ENCODE measurements around the gene IFIH1. TPM values are rescaled to one million over a fixed set of nuclear protein-coding genes. Genes with fewer than 3 reads are reported as not detected.

IFIH1 gene
- total RNA-seq, 2 donors from 2014 or later = 16.6 to 19.2 TPM

- no peaks in the 10 kb centered on the region for H3K27me3 ChIP-seq (replicated peaks; ENCODE audit: insufficient read depth)
- ATAC-seq (ENCODE audit: insufficient number of reproducible peaks, low FRiP score, low read depth) (no peak), DNase-seq (ENCODE audit: low spot score) (no peak)
- peaks cover 0 to 14% of the 10 kb centered on the region in 2 donors for H3K4me1 ChIP-seq (ENCODE audit: control insufficient read depth in 1 of 2, low read depth in 2 of 2)
- H3K36me3 ChIP-seq = no peaks in the 10 kb centered on the region
- H3K27ac ChIP-seq = no peak overlapping the region
- no peaks in the 10 kb centered on the region for H3K9me3 ChIP-seq
- no peak for TF ChIP-seq CTCF (IDR thresholded peaks at IDR 0.05)
- no peak overlapping the region for H3K4me3 ChIP-seq
Measured at GRCh38 chr2:162253435-162253834, 65.0 kb downstream of the IFIH1 start.

GRCh38 chr2:162252153-162252552, 66.3 kb downstream of the IFIH1 start:
- no peak for DNase-seq (ENCODE audit: low spot score)
- Histone ChIP-seq H3K9me3 (no peaks in the 10 kb centered on the region), H3K27ac (no peak overlapping the region), H3K36me3 (no peaks in the 10 kb centered on the region), H3K4me1 (ENCODE audit: control insufficient read depth in 1 of 2, low read depth in 2 of 2) (peaks cover 0 to 14% of the 10 kb centered on the region in 2 donors), H3K27me3 (replicated peaks; ENCODE audit: insufficient read depth) (no peaks in the 10 kb centered on the region), H3K4me3 (no peak overlapping the region)
- no peak for ATAC-seq (ENCODE audit: insufficient number of reproducible peaks, low FRiP score, low read depth)
- TF ChIP-seq CTCF (IDR thresholded peaks at IDR 0.05) = no peak

GRCh38 chr2:162245781-162246180, 72.7 kb downstream of the IFIH1 start:
- no peak for DNase-seq (ENCODE audit: low spot score)
- TF ChIP-seq CTCF (IDR thresholded peaks at IDR 0.05) = no peak
- Histone ChIP-seq H3K27me3 (replicated peaks; ENCODE audit: insufficient read depth) (no peaks in the 10 kb centered on the region), H3K9me3 (no peaks in the 10 kb centered on the region), H3K4me3 (no peak overlapping the region), H3K27ac (peak overlapping the region; percentile 46 to 81), H3K36me3 (no peaks in the 10 kb centered on the region), H3K4me1 (ENCODE audit: control insufficient read depth in 1 of 2, low read depth in 2 of 2) (peaks cover 24 to 54% of the 10 kb centered on the region in 2 donors)
- no peak for ATAC-seq (ENCODE audit: insufficient number of reproducible peaks, low FRiP score, low read depth)

- no peaks in the 10 kb centered on the region for H3K36me3 ChIP-seq
- DNase-seq (ENCODE audit: low spot score) = no peak
- H3K27ac ChIP-seq = peak overlapping the region; percentile 65 to 81
- TF ChIP-seq CTCF (IDR thresholded peaks at IDR 0.05) = no peak
- H3K4me3 ChIP-seq = no peak overlapping the region
- no peak for ATAC-seq (ENCODE audit: insufficient number of reproducible peaks, low FRiP score, low read depth)
- H3K4me1 ChIP-seq (ENCODE audit: control insufficient read depth in 1 of 2, low read depth in 2 of 2) = peaks cover 24 to 60% of the 10 kb centered on the region in 2 donors
- H3K27me3 ChIP-seq (replicated peaks; ENCODE audit: insufficient read depth) = no peaks in the 10 kb centered on the region
- H3K9me3 ChIP-seq = no peaks in the 10 kb centered on the region
Measured at GRCh38 chr2:162245061-162245460, 73.4 kb downstream of the IFIH1 start.

- H3K27ac ChIP-seq = peak overlapping the region; percentile 65 to 81
Measured at GRCh38 chr2:162244541-162245031, 73.9 kb downstream of the IFIH1 start.

More at GRCh38 chr2:162244541-162245031, 73.9 kb downstream of the IFIH1 start:
- peaks cover 24 to 60% of the 10 kb centered on the region in 2 donors for H3K4me1 ChIP-seq (ENCODE audit: control insufficient read depth in 1 of 2, low read depth in 2 of 2)
- no peak for TF ChIP-seq CTCF (IDR thresholded peaks at IDR 0.05)
- peak overlapping the region; percentile 34 for H3K4me3 ChIP-seq
- H3K27me3 ChIP-seq (replicated peaks; ENCODE audit: insufficient read depth) = no peaks in the 10 kb centered on the region
- DNase-seq (ENCODE audit: low spot score) (no peak), ATAC-seq (ENCODE audit: insufficient number of reproducible peaks, low FRiP score, low read depth) (peak; percentile 88)
- H3K9me3 ChIP-seq = no peaks in the 10 kb centered on the region
- H3K36me3 ChIP-seq = no peaks in the 10 kb centered on the region
